GM18511 (cell line): ENCODE results near the gene LRBA.
"Not testable (repeated sequence)": the region's sequence is repeated elsewhere in the genome, so short reads cannot be mapped to it uniquely, and the experiment has no call there.

Experiments used
- ATAC-seq: cut with Tn5 transposase; IDR thresholded peaks from one replicate; pipeline ENCODE4 v1.9.1; 2021; ENCODE audit warnings: mild to moderate bottlenecking, moderate library complexity; ENCODE audit not compliant: unreplicated experiment

LRBA gene

DNA sequence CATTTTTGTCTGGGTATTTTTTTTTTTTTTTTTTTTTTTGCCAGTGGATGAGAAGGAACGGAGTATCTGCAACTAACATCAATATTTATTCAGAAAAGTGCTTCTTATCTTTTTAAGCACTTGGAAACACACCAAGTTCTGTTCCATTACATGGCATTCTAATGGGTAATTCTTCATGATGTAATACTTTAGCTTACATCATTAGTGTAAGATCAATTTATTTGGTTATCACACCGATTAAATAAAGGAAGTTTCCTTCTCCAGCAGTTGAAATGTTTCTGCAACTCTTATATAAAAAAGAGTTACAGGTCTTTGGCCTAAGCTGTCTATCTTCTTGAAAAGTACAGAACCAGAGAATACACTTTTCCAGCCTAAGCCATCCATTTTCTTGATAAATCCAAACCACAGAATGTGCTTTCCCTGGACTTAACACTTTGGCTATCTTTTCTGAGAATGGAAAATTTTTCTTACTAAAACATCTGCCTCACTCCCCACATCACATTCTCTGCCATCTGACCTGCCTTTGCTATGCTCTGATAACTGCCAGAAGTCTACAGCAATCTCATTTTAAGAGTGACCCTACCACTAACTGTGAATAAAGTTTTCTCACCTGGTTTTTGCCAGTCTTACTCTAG, 625.1 kb downstream of the LRBA start:
- ATAC-seq, result no peak

DNA sequence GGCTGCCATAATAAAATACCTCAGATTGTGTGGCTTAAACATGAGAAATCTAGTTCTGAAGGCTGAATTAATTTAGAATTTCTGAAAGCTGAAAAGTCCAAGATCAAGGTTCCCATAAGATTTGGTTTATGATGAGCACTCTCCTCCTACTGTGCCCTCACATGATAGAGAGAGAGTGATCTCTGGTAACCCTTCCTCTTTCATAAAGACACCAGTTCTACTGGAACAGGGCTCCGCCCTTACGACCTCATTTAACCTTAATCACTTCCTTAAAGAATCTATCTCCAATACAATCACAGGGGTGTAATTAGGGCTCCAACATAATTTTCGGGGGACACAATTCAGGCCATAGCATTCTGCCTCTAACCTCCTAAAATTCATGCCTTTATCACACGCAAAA, 627.1 kb downstream of the LRBA start:
- ATAC-seq, result no peak

DNA sequence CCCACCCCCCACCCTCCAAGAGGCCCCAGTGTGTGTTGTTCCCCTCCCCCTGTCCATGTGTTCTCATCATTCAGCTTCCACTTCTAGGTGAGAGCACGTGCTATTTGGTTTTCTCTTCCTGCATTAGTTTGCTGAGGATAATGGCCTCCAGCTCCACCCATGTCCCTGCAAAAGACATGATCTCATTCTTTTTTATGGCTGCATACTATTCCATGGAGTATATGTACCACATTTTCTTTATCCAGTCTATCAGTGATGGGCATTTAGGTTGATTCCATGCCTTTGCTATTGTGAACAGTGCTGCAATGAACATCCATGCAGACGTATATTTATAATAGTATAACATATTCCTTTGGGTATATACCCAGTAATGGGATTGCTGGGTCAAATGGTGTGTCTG, 628.7 kb downstream of the LRBA start:
- ATAC-seq, result not testable (repeated sequence)

DNA sequence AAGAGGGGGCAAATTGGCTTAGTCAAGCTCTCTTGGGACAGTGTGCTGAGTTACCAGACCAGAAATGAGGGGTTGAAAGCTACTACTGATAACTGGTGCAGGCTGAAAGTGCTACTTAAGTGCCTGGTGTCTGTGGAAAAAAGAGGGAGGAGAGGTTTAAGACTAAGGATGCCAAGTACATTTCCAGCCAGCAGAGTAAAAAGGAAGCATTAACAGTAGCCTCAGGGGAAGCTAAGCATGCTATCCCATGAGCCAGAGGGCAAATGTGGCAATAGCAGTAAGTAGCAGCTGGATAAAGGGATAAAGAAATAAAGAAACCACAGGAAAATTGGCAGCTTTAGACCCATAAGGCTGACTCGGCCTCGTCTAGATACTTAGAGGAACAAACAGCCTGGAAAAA, 629.5 kb downstream of the LRBA start:
- ATAC-seq, result no peak

DNA sequence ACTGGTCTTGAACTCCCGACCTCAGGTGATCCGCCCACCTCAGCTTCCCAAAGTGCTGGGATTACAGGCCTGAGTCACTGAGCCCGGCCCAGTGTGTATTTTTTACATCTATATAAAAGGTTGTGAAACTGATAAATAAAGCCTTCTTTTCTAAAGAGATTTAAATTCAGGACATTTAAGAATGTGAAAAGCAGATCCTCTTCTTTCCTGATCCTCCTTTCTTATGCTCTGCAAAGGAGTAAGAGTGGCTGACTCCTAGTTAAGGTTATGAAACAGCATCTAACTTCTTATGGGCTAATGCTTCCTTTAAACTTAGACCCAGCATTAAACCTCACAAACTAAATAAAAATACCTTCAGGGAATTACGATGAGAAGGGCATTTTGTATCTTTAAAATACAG, 630.8 kb downstream of the LRBA start:
- ATAC-seq, result no peak

DNA sequence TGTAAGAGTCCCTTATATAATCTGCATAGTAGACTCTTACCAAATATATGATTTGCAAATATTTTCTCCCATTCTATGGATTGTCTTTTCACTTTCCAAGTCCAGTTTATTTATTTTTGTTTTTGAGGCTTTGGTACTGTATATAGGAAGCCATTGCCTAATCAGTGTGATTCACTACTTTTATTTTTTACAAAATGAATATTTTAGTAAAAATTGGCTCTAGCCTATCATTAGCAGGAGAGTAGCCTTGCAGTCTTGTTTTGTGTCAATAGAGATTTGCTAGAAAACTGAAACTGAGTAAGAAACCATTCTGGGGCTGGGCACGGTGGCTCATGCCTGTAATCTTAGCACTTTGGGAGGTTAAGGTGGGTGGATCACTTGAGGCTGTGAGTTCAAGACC, 633.1 kb downstream of the LRBA start:
- ATAC-seq, result no peak

DNA sequence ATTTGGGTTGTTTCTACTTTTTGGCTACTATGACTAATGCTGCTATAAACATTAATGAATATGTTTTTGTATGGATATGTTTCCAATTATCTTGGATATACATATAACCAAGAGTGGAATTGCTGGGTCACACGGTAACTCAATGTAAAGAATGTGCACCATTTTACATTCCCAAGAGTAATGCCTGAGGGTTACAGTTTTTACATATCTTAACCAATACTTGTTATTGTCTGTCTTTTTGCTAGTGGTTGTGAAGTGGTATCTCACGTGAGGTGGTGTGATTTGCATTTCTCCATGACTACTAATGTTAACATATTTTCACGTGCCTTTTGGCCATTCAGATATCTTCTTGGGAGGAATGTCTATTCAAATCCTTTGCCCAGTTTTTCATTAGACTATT, 633.5 kb downstream of the LRBA start:
- ATAC-seq, result no peak

DNA sequence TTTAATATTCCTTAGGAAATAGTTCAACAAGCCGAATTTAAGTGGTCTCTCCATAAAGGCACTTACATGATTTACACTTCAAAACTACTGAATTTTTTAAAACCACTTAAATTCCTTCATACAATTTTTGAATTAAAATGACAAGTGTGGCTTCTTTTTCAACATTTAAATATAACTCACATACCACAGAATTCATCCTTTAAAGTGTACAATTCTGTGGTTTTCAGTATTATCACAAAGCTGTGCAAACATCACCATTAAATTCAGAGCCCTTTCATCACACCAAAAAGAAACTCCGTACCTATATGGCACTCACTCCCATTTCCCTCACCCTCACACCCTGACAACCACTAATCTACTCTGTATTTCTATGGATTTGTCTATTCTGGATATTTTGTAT, 634.0 kb downstream of the LRBA start:
- no peak for ATAC-seq

DNA sequence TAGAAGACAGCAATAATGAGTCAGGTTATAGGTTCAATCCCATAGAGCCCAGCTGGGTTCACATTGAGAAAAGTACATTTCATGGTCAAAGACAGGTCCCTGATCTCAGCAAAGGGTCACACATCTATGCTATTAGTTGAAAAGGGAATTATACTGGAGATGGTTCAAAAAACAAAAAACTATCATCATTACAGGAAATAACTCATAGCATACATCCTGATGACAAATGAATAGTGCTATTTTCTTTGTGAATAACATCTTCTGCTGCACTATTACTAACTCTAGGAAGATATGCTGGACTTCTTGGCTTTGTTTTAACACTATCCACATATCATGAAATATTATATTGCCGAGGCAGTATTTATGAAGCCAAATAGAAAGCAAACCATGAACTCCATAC, 635.6 kb downstream of the LRBA start:
- no peak for ATAC-seq

DNA sequence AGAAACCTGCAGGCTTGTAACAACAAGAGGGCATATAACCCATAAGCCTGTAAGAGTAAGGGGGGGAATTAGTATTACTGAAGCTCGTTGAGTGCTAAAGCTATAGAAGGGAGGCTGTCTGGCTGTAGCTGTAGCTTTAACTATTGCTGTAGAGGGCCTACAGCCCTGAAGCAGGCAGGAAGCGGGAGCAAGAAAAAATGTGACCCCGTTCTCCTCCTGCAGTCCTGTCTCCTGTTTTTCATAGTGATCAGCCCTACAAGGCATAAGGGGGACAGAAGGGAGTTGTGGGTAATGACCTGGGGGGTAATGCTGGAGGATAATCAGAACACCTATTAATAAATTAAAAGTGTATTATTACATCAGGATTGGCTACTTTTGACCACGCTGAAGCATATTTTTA, 640.1 kb downstream of the LRBA start:
- no peak for ATAC-seq

DNA sequence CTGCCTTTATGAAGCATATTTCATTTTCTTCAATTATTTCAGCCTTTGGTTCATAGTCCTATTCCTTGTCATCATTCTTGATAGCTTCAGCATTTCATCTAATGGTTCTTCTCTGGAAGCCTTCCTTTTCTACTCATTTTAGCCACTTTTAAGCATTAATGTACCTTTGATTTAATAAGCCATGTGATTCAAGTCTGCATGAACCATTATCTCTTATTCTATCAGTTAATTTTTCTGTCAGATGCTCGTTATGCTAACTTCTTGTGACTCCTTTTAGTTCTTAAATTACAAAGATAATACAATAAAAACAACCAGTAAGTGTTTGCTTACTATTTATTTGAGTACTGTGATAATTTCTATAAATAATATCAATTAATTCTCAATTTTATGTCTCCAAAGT, 643.2 kb downstream of the LRBA start:
- no peak for ATAC-seq

DNA sequence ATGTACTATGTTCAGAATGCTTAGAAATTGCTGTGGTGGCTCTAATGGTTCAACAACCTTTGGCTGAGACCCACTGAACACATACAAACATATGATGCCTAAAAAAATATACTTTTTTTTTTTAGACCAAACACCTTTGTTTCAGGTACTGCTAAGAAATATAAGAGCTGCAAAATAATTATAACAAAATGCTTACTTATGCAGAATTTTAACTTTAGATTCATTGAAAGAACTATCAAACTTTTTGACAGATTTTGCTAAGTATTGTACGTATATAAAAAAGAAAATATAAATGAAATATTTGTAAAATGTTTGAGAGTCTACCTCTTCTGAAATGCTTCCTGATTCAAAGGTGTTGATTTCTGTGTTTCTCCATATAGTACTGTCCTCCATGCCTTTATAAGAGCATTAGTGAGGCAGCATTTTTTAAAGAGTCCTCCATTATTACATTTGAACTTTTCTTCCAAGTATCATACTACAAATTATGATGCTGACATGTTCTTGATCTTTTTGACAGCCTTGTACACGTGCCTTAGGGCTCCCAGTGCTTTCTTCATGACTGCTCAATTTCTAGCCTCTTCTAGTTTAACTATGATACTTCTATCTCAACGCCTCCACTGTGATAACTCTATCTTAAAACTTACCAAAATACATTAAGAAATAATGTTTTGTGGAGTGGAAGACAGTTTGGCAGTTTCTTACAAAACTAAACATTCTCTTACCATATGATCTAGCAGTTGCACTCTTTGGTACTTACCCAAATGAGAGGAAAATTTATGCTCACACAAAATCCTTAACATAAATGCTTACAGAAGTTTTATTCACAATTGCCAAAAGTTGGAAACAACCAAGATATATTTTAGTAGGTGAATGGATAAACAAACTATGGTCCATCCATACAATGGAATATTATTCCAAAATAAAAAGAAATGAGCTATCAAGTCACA, 645.4 kb downstream of the LRBA start:
- ATAC-seq, result no peak

DNA sequence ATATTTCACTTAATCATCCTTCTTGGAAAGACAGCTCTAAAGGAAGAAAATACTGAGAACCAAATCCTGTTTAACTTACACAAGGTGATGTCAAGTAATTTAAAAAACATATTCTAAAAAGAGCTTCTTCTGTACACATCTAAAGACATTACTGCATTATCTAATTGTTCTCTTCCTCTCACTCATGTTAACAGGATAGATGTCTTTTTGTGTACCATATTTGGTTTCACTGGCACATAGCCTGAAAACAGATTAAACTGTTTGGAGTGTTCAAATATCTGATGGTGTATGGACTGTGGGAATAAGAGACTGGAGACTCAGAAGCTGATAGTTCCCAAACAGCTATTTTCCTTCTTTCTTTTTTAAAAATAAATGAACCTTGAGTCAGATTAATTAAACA, 646.4 kb downstream of the LRBA start:
- ATAC-seq, result no peak

DNA sequence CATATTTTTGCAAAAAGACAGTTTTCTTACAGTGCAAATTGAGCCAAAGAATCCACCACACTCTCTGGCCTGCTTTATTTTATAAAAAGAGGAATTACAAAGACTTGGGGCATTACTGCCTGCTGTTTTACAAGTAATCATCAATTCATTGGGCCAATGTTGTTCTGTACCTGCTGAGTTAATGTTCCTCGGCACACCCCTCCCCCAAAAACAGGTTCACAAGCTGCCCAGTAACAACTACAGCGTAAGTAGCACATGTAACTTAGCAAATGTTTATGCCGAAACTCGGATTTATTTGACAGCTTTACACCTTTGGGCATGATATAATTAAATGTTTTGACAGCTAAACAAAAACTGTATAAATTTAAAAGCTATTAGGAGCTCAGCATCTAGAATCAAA, 647.8 kb downstream of the LRBA start:
- no peak for ATAC-seq

DNA sequence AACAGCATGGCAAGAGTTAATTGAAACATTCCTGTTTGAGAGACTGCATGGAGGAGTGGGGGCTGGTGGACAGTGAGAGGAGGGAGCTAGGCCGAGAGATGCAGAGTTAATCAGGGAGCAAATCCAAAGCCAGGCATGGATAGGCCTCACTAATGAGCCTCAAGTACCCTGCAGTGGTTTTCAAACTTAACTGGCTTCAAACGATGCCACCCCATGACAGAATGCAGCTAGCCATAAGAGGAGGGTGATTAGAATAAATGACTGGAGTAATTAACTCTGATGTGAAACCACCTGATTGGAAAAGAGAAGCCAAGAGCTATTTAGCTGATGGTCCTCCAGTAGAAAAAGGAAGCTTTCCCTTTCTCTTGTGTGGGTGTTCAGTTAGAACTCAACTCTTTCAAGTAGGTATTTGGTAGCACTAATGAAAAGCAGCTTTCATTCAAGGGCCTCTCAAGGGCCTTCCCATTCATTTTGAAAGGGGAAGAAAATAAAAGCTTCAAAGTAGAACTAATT, 648.5 kb downstream of the LRBA start:
- peak; percentile 72 for ATAC-seq

DNA sequence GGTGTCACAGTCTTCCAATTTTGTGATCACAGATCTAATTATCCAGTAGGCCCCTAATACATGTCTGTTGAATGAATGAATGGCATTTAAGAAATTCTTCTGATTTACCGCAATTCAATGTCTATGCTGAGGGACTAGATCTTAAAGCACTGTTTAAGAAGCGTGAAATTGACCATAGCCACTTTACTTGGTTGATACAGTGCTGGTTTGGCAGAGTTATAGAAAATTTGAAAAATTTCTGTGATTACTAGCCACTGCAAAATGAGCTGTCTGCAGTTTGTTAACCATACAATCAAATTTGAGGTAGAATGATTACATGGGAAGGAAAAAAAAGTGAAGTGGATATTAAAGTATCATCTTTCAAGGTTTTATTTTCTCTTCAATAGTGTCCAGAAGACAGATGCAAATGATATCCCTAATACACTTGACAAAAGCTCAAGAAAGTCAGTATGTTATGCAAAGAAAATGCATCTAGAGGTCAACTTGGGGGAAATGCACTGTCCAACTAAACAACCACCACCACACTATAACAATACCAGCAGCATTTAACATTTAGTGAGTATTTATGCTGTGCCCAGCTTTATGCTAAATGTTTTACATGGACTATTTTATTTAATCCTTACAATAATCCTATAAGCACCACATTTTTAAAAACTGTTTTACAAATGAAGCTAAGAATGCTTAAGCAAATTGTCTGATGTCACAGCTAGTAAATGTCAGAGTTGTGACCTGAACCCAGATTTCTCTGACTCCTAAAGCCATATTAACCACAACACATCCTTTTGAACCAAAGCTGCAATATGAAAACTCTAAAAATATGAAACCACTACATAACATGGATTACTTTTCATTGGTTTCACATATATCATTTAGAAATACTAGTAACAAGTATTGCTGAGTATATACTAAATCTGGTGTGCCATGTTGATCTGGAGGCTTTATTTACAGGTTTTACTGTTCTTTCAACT, 651.1 kb downstream of the LRBA start:
- ATAC-seq, result no peak

DNA sequence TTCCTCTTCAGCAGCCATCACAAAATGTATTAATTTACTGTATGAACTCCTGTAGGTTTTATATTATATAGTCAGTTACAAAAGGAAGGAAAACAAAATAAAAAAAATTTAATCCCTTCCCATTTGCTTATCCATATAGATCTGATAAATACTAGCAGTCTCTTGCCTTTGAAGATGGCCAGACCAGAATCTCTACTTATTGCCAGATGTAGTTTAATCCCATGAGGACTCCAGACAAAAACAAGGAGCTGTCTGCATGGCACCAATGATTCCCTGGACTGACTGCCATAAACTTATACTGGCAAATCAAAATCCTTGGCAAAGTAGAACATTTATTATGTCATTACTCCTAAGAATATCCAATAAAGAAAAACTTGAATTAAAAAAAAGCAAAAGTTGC, 656.4 kb downstream of the LRBA start:
- ATAC-seq, result no peak

DNA sequence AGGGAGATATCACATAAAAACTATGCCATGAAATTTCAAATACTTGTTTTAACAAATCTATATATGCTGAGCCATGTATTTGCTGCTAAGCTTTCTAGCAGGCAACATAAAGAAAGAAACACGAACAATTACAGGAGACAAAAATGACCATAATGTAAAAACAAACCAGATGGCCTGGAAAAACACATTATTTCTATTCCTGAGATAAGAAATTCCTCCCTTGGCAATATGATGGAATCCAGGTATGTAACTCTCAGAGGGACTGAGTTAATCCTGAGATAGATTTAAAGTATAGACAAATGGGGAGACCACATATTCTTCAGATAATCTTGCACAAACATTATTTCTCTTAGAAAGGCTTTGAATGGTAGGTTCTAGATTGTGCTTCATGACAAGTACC, 657.3 kb downstream of the LRBA start:
- no peak for ATAC-seq

DNA sequence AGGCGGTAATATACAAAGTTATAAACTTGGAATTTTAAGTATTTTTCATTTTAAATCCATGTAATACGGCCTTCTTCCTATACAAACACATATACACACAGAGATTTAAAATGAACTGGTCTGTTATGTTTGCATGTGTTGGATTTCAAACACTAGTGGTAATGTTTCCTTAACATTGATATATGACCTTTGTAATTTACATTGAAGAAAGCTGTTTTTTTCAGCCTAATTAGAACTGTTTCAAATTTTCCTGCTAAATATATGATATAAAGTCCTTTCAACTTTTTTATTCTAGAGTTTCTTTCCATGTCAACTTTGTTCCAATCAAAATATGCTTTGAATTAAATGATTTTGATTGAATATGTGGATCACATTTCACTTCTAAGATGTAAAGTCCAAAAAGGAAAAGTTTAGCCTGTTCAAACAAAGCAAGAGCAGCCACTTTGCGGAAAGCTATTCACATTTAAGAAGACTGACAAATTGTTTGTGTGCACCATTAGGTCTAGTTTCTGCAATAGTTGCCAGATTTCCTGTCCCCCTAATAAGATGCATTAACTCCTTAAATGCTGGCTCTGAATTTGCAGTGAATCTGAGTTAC, 659.1 kb downstream of the LRBA start:
- no peak for ATAC-seq

DNA sequence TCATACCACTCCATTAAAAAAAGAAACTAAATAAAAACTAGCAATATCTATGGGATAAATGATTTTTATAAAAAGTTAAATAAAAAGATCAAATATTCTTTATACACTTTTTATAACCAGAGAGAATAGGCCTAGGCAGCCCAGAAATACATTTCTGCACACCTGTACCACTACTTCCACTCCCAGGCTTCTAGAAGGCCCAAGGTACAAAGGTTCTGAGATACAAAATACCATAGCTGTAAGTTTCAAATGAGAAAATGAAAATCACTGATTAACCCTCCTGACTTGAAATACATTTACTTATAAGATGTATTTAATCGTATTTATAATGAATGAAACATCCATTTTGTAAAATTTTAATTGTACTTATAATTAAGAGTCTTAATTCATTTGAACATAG, 659.7 kb downstream of the LRBA start:
- ATAC-seq, result no peak
